Testis (tissue), 2 donors: ENCODE measurements around the gene DAP.

Experiments used
- CTCF ChIP-seq, 3 experiments: fragments of 450-650 bp in 2 of 3; fragments of 200-600 bp in 1 of 3; sonication (generic) in 1 of 3; IDR thresholded peaks; one replicate each; pipeline ENCODE4 v1.5.1; 2016 to 2019; ENCODE audit warnings: antibody characterized with exemption in 3 of 3, mild to moderate bottlenecking in 2 of 3, moderate library complexity in 1 of 3
- POLR2A ChIP-seq: fragments of 450-650 bp; IDR thresholded peaks from one replicate; pipeline ENCODE4 v1.6.1; 2017; ENCODE audit warnings: antibody characterized with exemption, mild to moderate bottlenecking, moderate library complexity

DNA sequence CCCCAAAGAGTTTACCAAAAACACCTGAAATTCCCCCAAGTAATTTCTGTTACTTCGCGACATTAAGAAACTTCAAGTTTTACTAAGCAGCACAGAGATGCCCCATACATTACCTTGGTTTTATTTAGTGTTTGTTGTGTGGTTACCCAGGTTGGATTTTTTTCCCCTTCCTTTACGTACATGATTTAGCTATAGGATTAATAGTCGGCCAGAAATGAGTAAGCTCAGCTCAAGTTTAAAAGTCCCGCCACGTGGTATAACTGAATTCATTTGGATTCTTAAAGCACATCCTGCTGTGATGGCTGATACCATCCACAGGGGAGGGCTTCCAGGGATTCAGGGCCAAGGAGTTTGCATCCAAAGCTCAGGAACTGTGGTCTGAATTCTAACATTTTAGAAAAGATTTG lies 75.9 kb downstream of the DAP start:
- TF ChIP-seq CTCF (IDR thresholded peaks at IDR 0.05) (no peak), POLR2A (no peak)
